A375 (cell line): ENCODE measurements around the gene OR2D3. TPM values are rescaled to one million over a fixed set of nuclear protein-coding genes. Genes with fewer than 3 reads are reported as not detected.

Source experiments
- total RNA-seq: library from RNA; depleted of rRNA; stranded (reverse); fragments of >200 nt; shearing (Covaris generic); gene quantifications from 2 replicates; pipeline ENCODE4 v1.2.3, GENCODE V29; 2014; rRNA removed

OR2D3 gene, protein sequence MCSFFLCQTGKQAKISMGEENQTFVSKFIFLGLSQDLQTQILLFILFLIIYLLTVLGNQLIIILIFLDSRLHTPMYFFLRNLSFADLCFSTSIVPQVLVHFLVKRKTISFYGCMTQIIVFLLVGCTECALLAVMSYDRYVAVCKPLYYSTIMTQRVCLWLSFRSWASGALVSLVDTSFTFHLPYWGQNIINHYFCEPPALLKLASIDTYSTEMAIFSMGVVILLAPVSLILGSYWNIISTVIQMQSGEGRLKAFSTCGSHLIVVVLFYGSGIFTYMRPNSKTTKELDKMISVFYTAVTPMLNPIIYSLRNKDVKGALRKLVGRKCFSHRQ
- total RNA-seq: not detected in 2 replicates

DNA sequence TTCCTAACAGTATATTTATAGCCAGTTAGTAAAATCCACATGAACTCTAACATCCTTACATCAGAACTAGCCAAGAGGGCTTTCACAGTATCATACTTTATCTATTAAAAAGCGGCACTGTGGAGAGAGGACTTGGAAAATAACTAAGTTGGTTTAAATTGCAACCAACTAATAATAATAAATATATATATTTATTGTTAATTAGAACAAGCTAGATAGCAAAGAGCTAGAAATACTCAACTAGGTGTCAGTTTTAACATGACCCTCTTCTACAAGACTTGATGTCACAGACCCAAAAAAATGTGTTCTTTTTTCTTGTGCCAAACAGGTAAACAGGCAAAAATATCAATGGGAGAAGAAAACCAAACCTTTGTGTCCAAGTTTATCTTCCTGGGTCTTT, at the start of gene OR2D3:
OR2D3 (plus strand) TSS at position 301 of the 400 bp plus-strand sequence; CDS start at position 301, 0 bp downstream.

DNA sequence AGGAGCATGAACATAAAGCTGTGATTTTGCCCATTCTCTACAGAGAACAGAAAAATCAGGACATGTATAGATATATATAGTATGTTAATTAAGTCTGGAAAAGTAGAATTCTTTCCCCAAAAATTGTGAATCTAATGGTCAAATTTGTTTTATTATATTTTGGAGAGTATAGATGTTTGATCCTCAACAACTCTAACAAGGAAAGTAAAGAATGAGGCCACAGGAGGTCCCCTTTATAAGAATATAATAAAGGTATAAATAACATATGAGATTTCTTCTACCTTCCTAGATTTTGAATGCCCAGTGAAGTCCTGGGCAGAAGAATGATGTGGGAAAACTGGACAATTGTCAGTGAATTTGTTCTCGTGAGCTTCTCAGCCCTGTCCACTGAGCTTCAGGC, 44.5 kb upstream of the OR2D3 start, which contains the start of gene OR10A4:
OR10A4 (plus strand) TSS at position 301 of the 400 bp plus-strand sequence; CDS start at position 324, 23 bp downstream.

DNA sequence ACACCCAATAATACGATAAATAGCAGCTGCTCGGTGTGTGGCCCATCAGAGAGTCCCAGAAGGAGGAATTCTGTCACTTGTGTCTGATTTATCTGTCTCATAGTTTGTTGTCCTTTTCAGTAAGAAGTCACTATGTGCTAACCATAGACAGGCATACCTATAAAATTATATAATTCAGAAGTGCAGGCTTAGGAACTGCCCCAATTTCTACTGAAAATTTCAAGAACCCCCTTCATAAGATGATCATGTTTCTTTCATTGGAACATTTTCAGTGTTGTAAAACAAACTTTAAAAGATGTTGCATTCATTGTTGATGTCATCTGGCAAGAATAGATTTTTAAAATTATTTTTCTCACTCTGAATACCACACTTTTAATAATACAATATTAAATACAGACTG, 28.4 kb upstream of the OR2D3 start, which contains the start of gene OR2D2:
OR2D2 (minus strand) TSS at position 101 of the 400 bp plus-strand sequence; CDS start at position 101, 0 bp downstream.

DNA sequence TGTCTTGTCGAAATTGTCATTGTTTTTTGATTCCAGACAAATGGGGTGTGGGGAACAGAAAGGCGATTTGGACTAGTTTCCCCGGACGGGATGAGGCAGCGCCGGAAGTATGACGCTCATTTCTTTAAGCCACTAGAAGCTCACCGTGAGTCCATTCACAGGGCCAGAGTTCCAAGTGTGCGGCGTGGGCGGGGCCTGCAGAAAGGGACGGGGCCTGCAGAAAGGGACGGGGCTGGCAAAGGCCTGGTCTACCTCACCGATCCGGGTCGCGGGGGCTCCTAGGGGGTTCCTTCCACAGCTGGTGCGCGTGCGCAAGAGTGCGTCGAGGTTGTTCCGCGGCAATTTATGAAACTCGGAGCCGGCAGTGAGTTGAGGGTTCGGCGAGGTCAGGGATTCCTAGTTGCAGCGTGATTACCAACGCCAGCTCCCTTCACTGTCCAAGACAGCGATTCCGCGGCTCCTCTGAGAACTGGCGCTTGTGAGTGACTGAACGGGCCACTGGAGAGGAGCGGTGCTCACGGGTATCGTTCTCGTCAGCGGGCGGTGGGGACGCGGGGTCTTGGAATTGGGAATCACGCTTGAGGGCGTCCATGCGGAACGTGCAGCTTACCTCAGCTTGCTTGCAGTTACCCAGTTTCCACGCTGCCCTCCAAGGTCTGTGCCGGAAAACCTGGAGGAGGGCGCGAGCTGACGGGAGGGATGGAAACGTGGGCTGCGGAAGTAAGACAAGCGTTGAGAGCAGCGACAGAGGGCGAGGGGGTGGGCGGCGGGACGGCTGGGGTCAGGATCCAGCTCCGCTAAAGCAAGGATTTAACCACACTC, 5.6 kb downstream of the OR2D3 start, which contains the start of gene ZNF215:
ZNF215 (plus strand) TSS at position 219 of the 822 bp plus-strand sequence. CDS start 5,847 bp downstream, outside the sequence.

Other genes with a start within 250 kb of the OR2D3 start
- gene MRPL17, start 237.7 kb upstream of the OR2D3 start, total RNA-seq: 74.3 and 78.2 TPM in 2 replicates
- 0.08 TPM in 1 of 2 replicates, not detected in the other for gene OR2AG2, start 149.0 kb upstream of the OR2D3 start, total RNA-seq
- not detected in 2 replicates for gene OR2AG1, start 138.0 kb upstream of the OR2D3 start, total RNA-seq
- 0.11 and 0.19 TPM in 2 replicates for gene OR6A2, start 121.3 kb upstream of the OR2D3 start, total RNA-seq
- gene OR10A5, start 75.3 kb upstream of the OR2D3 start, total RNA-seq: not detected in 2 replicates
- gene OR10A2, start 57.9 kb upstream of the OR2D3 start, total RNA-seq: not detected in 2 replicates
- gene OR10A4, start 44.4 kb upstream of the OR2D3 start, total RNA-seq: not detected in 2 replicates
- 0.40 TPM in 1 of 2 replicates, not detected in the other for gene OR2D2, start 28.5 kb upstream of the OR2D3 start, total RNA-seq
- 4.3 and 4.8 TPM in 2 replicates for gene ZNF215, start 5.4 kb downstream of the OR2D3 start, total RNA-seq
- gene ZNF214, start 99.3 kb downstream of the OR2D3 start, total RNA-seq: 1.3 and 5.1 TPM in 2 replicates
- gene NLRP14, start 99.5 kb downstream of the OR2D3 start, total RNA-seq: 0.19 TPM in 1 of 2 replicates, not detected in the other
- gene RBMXL2, start 168.0 kb downstream of the OR2D3 start, total RNA-seq: 0.11 TPM in 1 of 2 replicates, not detected in the other